IPS-20b (cell line): ENCODE results near the gene RTL5.
A peak's percentile ranks its signal among the peaks of the same experiment; 100 is the strongest.

ENCODE experiments used
- H3K27ac ChIP-seq: one replicate; pipeline ENCODE4 v1.5.1; 2013; ENCODE audit warnings: low read length
- H3K27me3 ChIP-seq: 2 replicates; pipeline ENCODE4 v1.6.1; 2013; ENCODE audit warnings: mild to moderate bottlenecking, low read length, inconsistent platforms; ENCODE audit not compliant: insufficient read depth
- H3K36me3 ChIP-seq: 2 replicates; pipeline ENCODE4 v1.6.1; 2013; ENCODE audit warnings: low read depth, mild to moderate bottlenecking, inconsistent platforms, low read length, moderate library complexity; ENCODE audit not compliant: insufficient read depth
- H3K4me1 ChIP-seq: 2 replicates; pipeline ENCODE4 v1.6.1; 2013; ENCODE audit warnings: mild to moderate bottlenecking, control low read depth, inconsistent platforms, low read length, moderate library complexity; ENCODE audit not compliant: insufficient read depth
- H3K4me3 ChIP-seq: 2 replicates; pipeline ENCODE4 v1.5.1; 2013; ENCODE audit warnings: mild to moderate bottlenecking, low read length, inconsistent platforms
- H3K9ac ChIP-seq: 2 replicates; pipeline ENCODE4 v1.6.1; 2013; ENCODE audit warnings: low read depth, mild to moderate bottlenecking, inconsistent platforms, low read length, moderate library complexity
- H3K9me3 ChIP-seq: 2 replicates; pipeline ENCODE4 v1.6.1; 2013; ENCODE audit warnings: mild to moderate bottlenecking, low read depth, low read length, inconsistent platforms; ENCODE audit not compliant: insufficient read depth

The RTL5 gene

GRCh38 chrX:72128881-72129280, 2.8 kb downstream of the RTL5 start:
- H3K27ac ChIP-seq: no peak overlapping the region
- H3K27me3 ChIP-seq: peaks cover 66% of the 10 kb centered on the region

GRCh38 chrX:72128183-72128834, 3.4 kb downstream of the RTL5 start:
- Histone ChIP-seq H3K27me3 (peaks cover 60% of the 10 kb centered on the region), H3K4me1 (peaks cover 19% of the 10 kb centered on the region), H3K27ac (no peak overlapping the region), H3K4me3 (no peak overlapping the region), H3K9me3 (no peaks in the 10 kb centered on the region), H3K9ac (no peak overlapping the region), H3K36me3 (no peaks in the 10 kb centered on the region)

More at GRCh38 chrX:72128881-72129280, 2.8 kb downstream of the RTL5 start:
- no peak overlapping the region for H3K9ac ChIP-seq
- no peaks in the 10 kb centered on the region for H3K36me3 ChIP-seq
- peaks cover 15% of the 10 kb centered on the region for H3K4me1 ChIP-seq
- H3K4me3 ChIP-seq: no peak overlapping the region
- no peaks in the 10 kb centered on the region for H3K9me3 ChIP-seq

GRCh38 chrX:72127332-72127731, 4.4 kb downstream of the RTL5 start:
- Histone ChIP-seq H3K36me3 (no peaks in the 10 kb centered on the region), H3K4me3 (no peak overlapping the region), H3K9me3 (no peaks in the 10 kb centered on the region), H3K27ac (no peak overlapping the region), H3K4me1 (peaks cover 23% of the 10 kb centered on the region), H3K27me3 (peaks cover 50% of the 10 kb centered on the region), H3K9ac (no peak overlapping the region)

GRCh38 chrX:72126539-72127140, 5.1 kb downstream of the RTL5 start:
- Histone ChIP-seq H3K4me1 (peaks cover 23% of the 10 kb centered on the region), H3K27me3 (peaks cover 46% of the 10 kb centered on the region), H3K9ac (no peak overlapping the region), H3K36me3 (no peaks in the 10 kb centered on the region), H3K27ac (no peak overlapping the region), H3K9me3 (no peaks in the 10 kb centered on the region), H3K4me3 (no peak overlapping the region)

GRCh38 chrX:72126048-72126415, 5.7 kb downstream of the RTL5 start:
- no peak overlapping the region for H3K4me3 ChIP-seq
- H3K27me3 ChIP-seq: peaks cover 41% of the 10 kb centered on the region
- no peak overlapping the region for H3K9ac ChIP-seq
- H3K9me3 ChIP-seq: no peaks in the 10 kb centered on the region
- H3K36me3 ChIP-seq: no peaks in the 10 kb centered on the region
- H3K4me1 ChIP-seq: peaks cover 23% of the 10 kb centered on the region
- H3K27ac ChIP-seq: no peak overlapping the region

GRCh38 chrX:72125331-72126047, 6.2 kb downstream of the RTL5 start:
- H3K9me3 ChIP-seq: no peaks in the 10 kb centered on the region
- peaks cover 20% of the 10 kb centered on the region for H3K4me1 ChIP-seq
- H3K27ac ChIP-seq: no peak overlapping the region
- no peak overlapping the region for H3K9ac ChIP-seq
- no peak overlapping the region for H3K4me3 ChIP-seq
- no peaks in the 10 kb centered on the region for H3K36me3 ChIP-seq
- peaks cover 36% of the 10 kb centered on the region for H3K27me3 ChIP-seq

- Histone ChIP-seq H3K27ac (no peak overlapping the region), H3K4me1 (peaks cover 18% of the 10 kb centered on the region), H3K36me3 (no peaks in the 10 kb centered on the region), H3K4me3 (no peak overlapping the region), H3K9me3 (no peaks in the 10 kb centered on the region), H3K9ac (no peak overlapping the region), H3K27me3 (peaks cover 28% of the 10 kb centered on the region)
These were observed 7.0 kb downstream of the RTL5 start for GRCh38 chrX:72124540-72125201.

- H3K27ac ChIP-seq: peak overlapping the region; percentile 36
- H3K27me3 ChIP-seq: peaks cover 17% of the 10 kb centered on the region
- peak overlapping the region; percentile 59; the same call in 1 of the 2 replicates for H3K9ac ChIP-seq
- H3K36me3 ChIP-seq: no peaks in the 10 kb centered on the region
- peak overlapping the region; percentile 30; the same call in 1 of the 2 replicates for H3K4me3 ChIP-seq
- H3K9me3 ChIP-seq: no peaks in the 10 kb centered on the region
- peaks cover 18% of the 10 kb centered on the region for H3K4me1 ChIP-seq
These were observed 8.1 kb downstream of the RTL5 start for GRCh38 chrX:72123471-72124185.

- Histone ChIP-seq H3K27me3 (peaks cover 10% of the 10 kb centered on the region), H3K4me1 (peaks cover 18% of the 10 kb centered on the region), H3K36me3 (no peaks in the 10 kb centered on the region), H3K27ac (no peak overlapping the region), H3K4me3 (no peak overlapping the region), H3K9me3 (no peaks in the 10 kb centered on the region), H3K9ac (no peak overlapping the region)
These were observed 8.9 kb downstream of the RTL5 start for GRCh38 chrX:72122621-72123337.

GRCh38 chrX:72121383-72121782, 10.3 kb downstream of the RTL5 start:
- no peaks in the 10 kb centered on the region for H3K9me3 ChIP-seq
- no peaks in the 10 kb centered on the region for H3K36me3 ChIP-seq
- H3K4me3 ChIP-seq: no peak overlapping the region
- no peak overlapping the region for H3K27ac ChIP-seq
- H3K27me3 ChIP-seq: no peaks in the 10 kb centered on the region
- peaks cover 15% of the 10 kb centered on the region for H3K4me1 ChIP-seq
- H3K9ac ChIP-seq: no peak overlapping the region

GRCh38 chrX:72120837-72121236, 10.9 kb downstream of the RTL5 start:
- Histone ChIP-seq H3K9ac (no peak overlapping the region), H3K27ac (no peak overlapping the region), H3K4me3 (no peak overlapping the region)

More at GRCh38 chrX:72120837-72121236, 10.9 kb downstream of the RTL5 start:
- Histone ChIP-seq H3K9me3 (no peaks in the 10 kb centered on the region), H3K27me3 (no peaks in the 10 kb centered on the region), H3K36me3 (no peaks in the 10 kb centered on the region), H3K4me1 (peaks cover 15% of the 10 kb centered on the region)
